A673 (cell line): ENCODE data around the gene CDH6.

Experiments
- EZH2 ChIP-seq: fragments of 200-600 bp; sonication (generic); IDR thresholded peaks from 2 replicates; pipeline ENCODE4 v1.6.1; 2017; ENCODE audit warnings: borderline replicate concordance, low read depth, mild to moderate bottlenecking, mixed read lengths, antibody characterized with exemption, low read length; ENCODE audit not compliant: poor library complexity, severe bottlenecking
- TF ChIP-seq, protein P1 (sequence below): fragments of 300-800, 200-600 bp; sonication (generic); conservative IDR thresholded peaks from 2 replicates; pipeline ENCODE4 v1.5.1; 2017; ENCODE audit warnings: low read depth, mild to moderate bottlenecking, antibody characterized with exemption, low read length, moderate library complexity, mixed read lengths

DNA sequence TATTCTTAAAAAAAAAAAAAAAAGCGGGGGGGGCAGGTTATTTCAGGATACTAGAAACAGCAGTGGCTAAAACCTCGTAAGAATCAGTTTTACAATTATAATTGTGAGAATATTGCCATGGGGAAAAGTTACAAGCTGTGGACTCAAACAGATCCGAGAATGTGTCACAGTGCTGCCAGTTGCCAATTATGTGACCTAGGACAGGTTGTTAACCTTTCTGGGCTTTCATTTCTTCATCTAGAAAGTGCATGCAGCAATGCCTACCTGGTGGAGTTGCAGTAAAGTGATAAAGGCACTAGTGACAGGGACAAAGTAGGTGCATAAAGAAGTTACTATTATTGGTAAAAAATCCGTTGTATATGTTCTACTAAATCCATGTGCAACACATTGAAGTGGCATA is 75.8 kb downstream of the CDH6 start:
- TF ChIP-seq, protein P1, sequence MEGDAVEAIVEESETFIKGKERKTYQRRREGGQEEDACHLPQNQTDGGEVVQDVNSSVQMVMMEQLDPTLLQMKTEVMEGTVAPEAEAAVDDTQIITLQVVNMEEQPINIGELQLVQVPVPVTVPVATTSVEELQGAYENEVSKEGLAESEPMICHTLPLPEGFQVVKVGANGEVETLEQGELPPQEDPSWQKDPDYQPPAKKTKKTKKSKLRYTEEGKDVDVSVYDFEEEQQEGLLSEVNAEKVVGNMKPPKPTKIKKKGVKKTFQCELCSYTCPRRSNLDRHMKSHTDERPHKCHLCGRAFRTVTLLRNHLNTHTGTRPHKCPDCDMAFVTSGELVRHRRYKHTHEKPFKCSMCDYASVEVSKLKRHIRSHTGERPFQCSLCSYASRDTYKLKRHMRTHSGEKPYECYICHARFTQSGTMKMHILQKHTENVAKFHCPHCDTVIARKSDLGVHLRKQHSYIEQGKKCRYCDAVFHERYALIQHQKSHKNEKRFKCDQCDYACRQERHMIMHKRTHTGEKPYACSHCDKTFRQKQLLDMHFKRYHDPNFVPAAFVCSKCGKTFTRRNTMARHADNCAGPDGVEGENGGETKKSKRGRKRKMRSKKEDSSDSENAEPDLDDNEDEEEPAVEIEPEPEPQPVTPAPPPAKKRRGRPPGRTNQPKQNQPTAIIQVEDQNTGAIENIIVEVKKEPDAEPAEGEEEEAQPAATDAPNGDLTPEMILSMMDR: no peak
- TF ChIP-seq EZH2: no peak
